HepG2 (cell line): ENCODE data around the gene PRR12. TPM values are rescaled to one million over a fixed set of nuclear protein-coding genes. Genes with fewer than 3 reads are reported as not detected.
A peak's percentile ranks its signal among the peaks of the same experiment; 100 is the strongest.

Source experiments
- ATF5 ChIP-seq: sonication (generic); formaldehyde crosslinking; IDR thresholded peaks from 2 replicates; pipeline ENCODE4 v1.4.0; 2020; ENCODE audit warnings: mild to moderate bottlenecking, low read depth, missing genetic modification reagents
- ESRRA ChIP-seq: sonication (generic); formaldehyde crosslinking; IDR thresholded peaks from 2 replicates; pipeline ENCODE4 v1.5.1; 2020; ENCODE audit warnings: mild to moderate bottlenecking, low read depth, missing genetic modification reagents
- FOXK1 ChIP-seq: sonication (generic); formaldehyde crosslinking; IDR thresholded peaks from 2 replicates; pipeline ENCODE4 v1.4.0; 2020; ENCODE audit warnings: low read depth, missing genetic modification reagents, borderline replicate concordance
- FOXP4 ChIP-seq: sonication (generic); formaldehyde crosslinking; IDR thresholded peaks from 2 replicates; pipeline ENCODE4 v1.4.0; 2020; ENCODE audit warnings: missing genetic modification reagents
- HBP1 ChIP-seq: IDR thresholded peaks from 2 replicates; pipeline ENCODE4 v1.6.1; 2016; ENCODE audit warnings: low read depth, control low read depth
- IKZF1 ChIP-seq: fragments of 450-650 bp; IDR thresholded peaks from 2 replicates; pipeline ENCODE4 v1.7.1; 2016
- KLF6 ChIP-seq: IDR thresholded peaks from 2 replicates; pipeline ENCODE4 v1.8.0; 2016; ENCODE audit warnings: missing biosample characterization, missing genetic modification reagents
- MEIS1 ChIP-seq: sonication (generic); formaldehyde crosslinking; IDR thresholded peaks from 2 replicates; pipeline ENCODE4 v1.9.0; 2021; ENCODE audit warnings: mild to moderate bottlenecking, missing genetic modification reagents, moderate library complexity, borderline replicate concordance
- NFIC ChIP-seq: IDR thresholded peaks from 2 replicates; pipeline ENCODE4 v1.6.1; 2012; ENCODE audit warnings: mild to moderate bottlenecking, low read length, inconsistent platforms
- NR2C2 ChIP-seq: sonication (generic); formaldehyde crosslinking; IDR thresholded peaks from 2 replicates; pipeline ENCODE4 v1.4.0; 2020; ENCODE audit warnings: missing genetic modification reagents, mild to moderate bottlenecking, moderate library complexity, borderline replicate concordance
- POLR2AphosphoS5 ChIP-seq: IDR thresholded peaks from 2 replicates; pipeline ENCODE4 v1.6.1; 2012; ENCODE audit warnings: low read depth, low read length
- RBM39 ChIP-seq: fragments of 200-400 bp; formaldehyde crosslinking; IDR thresholded peaks from one replicate; pipeline ENCODE4 v1.6.1; 2018; ENCODE audit warnings: antibody characterized with exemption, mild to moderate bottlenecking, low read depth, low read length; ENCODE audit not compliant: poor library complexity, severe bottlenecking
- YY1 ChIP-seq: IDR thresholded peaks from 2 replicates; pipeline ENCODE4 v1.6.1; 2011; ENCODE audit warnings: low read length, low read depth, moderate library complexity, mild to moderate bottlenecking; ENCODE audit not compliant: insufficient read depth, insufficient replicate concordance
- ZFAT ChIP-seq: sonication (generic); formaldehyde crosslinking; conservative IDR thresholded peaks from 2 replicates; pipeline ENCODE4 v1.8.1; 2023; ENCODE audit warnings: missing genetic modification reagents, inconsistent platforms
- ZFP36L1 ChIP-seq: sonication (generic); formaldehyde crosslinking; IDR thresholded peaks from 2 replicates; pipeline ENCODE4 v1.8.0; 2022; ENCODE audit warnings: mild to moderate bottlenecking, missing genetic modification reagents, moderate library complexity
- ZFP90 ChIP-seq: sonication (generic); formaldehyde crosslinking; IDR thresholded peaks from 2 replicates; pipeline ENCODE4 v1.8.0; 2022; ENCODE audit warnings: missing genetic modification reagents, mild to moderate bottlenecking, inconsistent platforms, borderline replicate concordance
- ZNF30 ChIP-seq: sonication (generic); formaldehyde crosslinking; IDR thresholded peaks from 2 replicates; pipeline ENCODE4 v1.5.0; 2020; ENCODE audit warnings: mild to moderate bottlenecking, missing genetic modification reagents
- ZNF580 ChIP-seq: IDR thresholded peaks from 2 replicates; pipeline ENCODE4 v1.6.1; 2016; ENCODE audit warnings: low read depth, borderline replicate concordance
- ZNF687 ChIP-seq: sonication (generic); formaldehyde crosslinking; IDR thresholded peaks from 2 replicates; pipeline ENCODE4 v1.5.1; 2020; ENCODE audit warnings: mild to moderate bottlenecking, missing genetic modification reagents, moderate library complexity
- polyA plus RNA-seq, 8 experiments: library from polyadenylated mRNA; depleted of rRNA in 3 of 8; stranded (reverse) in 7 of 8; unstranded in 1 of 8; fragments of >200 nt; fragmentation: Illumina TruSeq in 4 of 8; extraction: Trizol in 4 of 8; gene quantifications; 2 replicates each; pipeline versions ENCODE4 v1.2.1 to v1.2.3, GENCODE V29; 2011 to 2016; ENCODE audit warnings: low read depth in 4 of 8, missing spikeins in 1 of 8, mixed read lengths in 1 of 8; ENCODE audit not compliant: insufficient read depth in 1 of 8
- total RNA-seq, 5 experiments: library from RNA; depleted of rRNA; stranded (reverse); fragments of >200 nt; fragmentation: Illumina TruSeq; extraction: Trizol; gene quantifications; 2 replicates each; pipeline ENCODE4 v1.2.3, GENCODE V29; 2016; ENCODE audit warnings: low read depth in 1 of 5

PRR12 gene
- total and polyA plus RNA-seq, 2 of the 13 experiments (the other 11 are each of a cell fraction or from before 2014, with no cell fraction given), result 0.62 to 1.5 TPM

- TF ChIP-seq ZNF687 (CRISPR knock-in tag), result peak; percentile 57; the same call in 1 of the 2 replicates
- no peak for TF ChIP-seq NFIC
- TF ChIP-seq FOXP4 (CRISPR knock-in tag), result peak; percentile 61
- no peak for TF ChIP-seq ATF5 (CRISPR knock-in tag)
- TF ChIP-seq ZNF580, result peak; percentile 48; the same call in 1 of the 2 replicates
- TF ChIP-seq MEIS1 (CRISPR knock-in tag), result 0 out of 2 replicates have a peak, but pooled peaks have one; percentile 75
- TF ChIP-seq NR2C2 (CRISPR knock-in tag), result peak; percentile 71
- TF ChIP-seq ZFP36L1 (CRISPR knock-in tag), result no peak
- peak; percentile 63; the same call in 1 of the 2 replicates for TF ChIP-seq ZFP90 (CRISPR knock-in tag)
- no peak for TF ChIP-seq ESRRA (CRISPR knock-in tag)
- peak; percentile 90; the same call in 1 of the 2 replicates for TF ChIP-seq HBP1 (CRISPR knock-in tag)
- 0 out of 2 replicates have a peak, but pooled peaks have one; percentile 47 for TF ChIP-seq KLF6 (CRISPR knock-in tag)
- TF ChIP-seq IKZF1, result no peak
- TF ChIP-seq ZFAT (CRISPR knock-in tag), result peak; percentile 36; the same call in 1 of the 2 replicates
- TF ChIP-seq RBM39, result peak; percentile 44
- peak; percentile 11 for TF ChIP-seq YY1
- peak; percentile 76 for TF ChIP-seq POLR2AphosphoS5
- no peak for TF ChIP-seq ZNF30 (CRISPR knock-in tag)
- TF ChIP-seq FOXK1 (CRISPR knock-in tag), result peak; percentile 64; the same call in 1 of the 2 replicates
These were observed 74.6 kb downstream of the PRR12 start, which contains the start of the genes BCL2L12 and IRF3 (continued) for GRCh38 chr19:49665351-49666119.
